ENCODE measurements around the gene ID3.
"Not testable (repeated sequence)": the region's sequence is repeated elsewhere in the genome, so short reads cannot be mapped to it uniquely, and the experiment has no call there.

ID3 gene

GRCh38 chr1:23588749-23589548 lies 29.6 kb upstream of the ID3 start:
- no peak for DNase-seq

GRCh38 chr1:23585321-23586022 lies 26.2 kb upstream of the ID3 start:
- DNase-seq = no peak

GRCh38 chr1:23583727-23584126 lies 24.4 kb upstream of the ID3 start:
- DNase-seq = not testable (repeated sequence)

GRCh38 chr1:23582820-23583219 lies 23.5 kb upstream of the ID3 start:
- no peak for DNase-seq

- no peak for DNase-seq
Measured at GRCh38 chr1:23581219-23581618, 21.9 kb upstream of the ID3 start.

GRCh38 chr1:23578997-23579363 lies 19.7 kb upstream of the ID3 start:
- no peak for DNase-seq

GRCh38 chr1:23578311-23578996 lies 19.2 kb upstream of the ID3 start:
- no peak for DNase-seq

- no peak for DNase-seq
Measured at GRCh38 chr1:23577056-23578004, 18.0 kb upstream of the ID3 start.

GRCh38 chr1:23576338-23577055 lies 17.2 kb upstream of the ID3 start:
- DNase-seq = no peak

GRCh38 chr1:23575226-23575810 lies 16.0 kb upstream of the ID3 start:
- no peak for DNase-seq

- DNase-seq = no peak
Measured at GRCh38 chr1:23574265-23574754, 15.0 kb upstream of the ID3 start.

GRCh38 chr1:23573574-23574182 lies 14.4 kb upstream of the ID3 start:
- DNase-seq = no peak

- DNase-seq = no peak
Measured at GRCh38 chr1:23571465-23571864, 12.2 kb upstream of the ID3 start.

GRCh38 chr1:23570001-23570691 lies 10.8 kb upstream of the ID3 start:
- no peak for DNase-seq

- no peak for DNase-seq
Measured at GRCh38 chr1:23568608-23569383, 9.5 kb upstream of the ID3 start.

- no peak for DNase-seq
Measured at GRCh38 chr1:23567996-23568607, 8.8 kb upstream of the ID3 start.

GRCh38 chr1:23567629-23567995 lies 8.3 kb upstream of the ID3 start:
- DNase-seq = no peak

GRCh38 chr1:23566304-23566703 lies 7.0 kb upstream of the ID3 start:
- no peak for DNase-seq

GRCh38 chr1:23565776-23566175 lies 6.5 kb upstream of the ID3 start:
- no peak for DNase-seq
